ENCODE results near the gene NDUFC1.
"Not testable (repeated sequence)": the region's sequence is repeated elsewhere in the genome, so short reads cannot be mapped to it uniquely, and the experiment has no call there.

The NDUFC1 gene

DNA sequence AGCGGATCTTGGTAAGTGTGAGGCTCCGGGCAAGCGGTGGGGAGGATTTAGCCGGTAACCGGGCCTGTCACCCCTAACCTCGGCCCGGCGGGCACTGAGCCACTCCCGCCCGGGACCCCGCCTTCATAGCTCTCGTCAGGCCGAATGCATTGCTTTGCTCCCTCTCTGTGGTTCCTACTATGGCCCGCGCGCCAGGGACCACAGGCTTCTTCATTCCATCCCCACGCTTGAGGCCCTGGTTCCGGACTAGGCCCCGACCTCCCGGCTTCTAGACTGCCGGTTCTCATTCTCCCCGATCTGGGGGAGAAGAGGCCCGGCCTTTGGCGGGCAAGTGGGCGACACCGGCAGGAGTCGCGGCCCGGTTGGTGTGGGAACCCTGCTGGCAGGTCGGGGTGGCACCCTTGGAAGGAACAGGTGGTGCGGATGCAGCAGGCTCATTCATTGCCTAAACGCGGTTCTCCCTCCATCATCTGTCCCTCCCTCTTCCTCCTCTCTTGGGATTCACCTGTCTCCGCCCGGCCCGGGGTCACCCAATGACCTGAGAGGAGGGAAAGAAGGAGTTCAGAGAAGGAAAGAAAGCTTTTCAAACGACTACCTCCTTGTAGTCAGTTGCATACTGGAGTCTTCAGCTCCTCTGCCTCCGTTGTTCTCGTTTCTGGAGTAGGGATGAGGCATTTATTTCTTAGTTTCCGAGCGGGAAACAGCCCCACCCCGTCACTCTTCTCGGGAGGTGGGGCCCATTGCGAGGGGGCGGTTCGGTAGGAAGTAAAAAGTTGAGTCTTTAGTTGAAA is at the start of gene NDUFC1:
Gene NDUFC1, minus strand, starts transcription at position 657 of the 791 bp plus-strand sequence. CDS start 6,679 bp downstream, outside the sequence.
- DNase-seq = peak; percentile 69

DNA sequence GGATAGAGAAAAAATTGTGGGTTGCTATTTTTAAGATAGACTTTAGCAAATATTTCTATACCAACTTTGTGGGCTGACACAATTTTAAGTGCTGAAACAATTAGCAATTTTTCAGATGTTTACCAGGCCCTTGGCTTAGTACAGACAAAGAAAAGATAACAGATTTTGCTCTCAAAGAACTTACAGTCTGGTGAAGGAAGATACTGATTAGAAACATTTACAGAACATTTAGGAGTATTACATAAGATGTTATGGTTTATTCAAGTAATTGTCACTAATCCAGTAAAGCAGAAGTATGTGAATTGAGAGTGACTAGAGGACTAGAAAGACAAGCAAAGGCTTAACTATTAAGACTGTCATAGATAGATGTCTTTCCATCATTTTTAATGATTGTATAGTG is 35.3 kb upstream of the NDUFC1 start:
- no peak for DNase-seq

DNA sequence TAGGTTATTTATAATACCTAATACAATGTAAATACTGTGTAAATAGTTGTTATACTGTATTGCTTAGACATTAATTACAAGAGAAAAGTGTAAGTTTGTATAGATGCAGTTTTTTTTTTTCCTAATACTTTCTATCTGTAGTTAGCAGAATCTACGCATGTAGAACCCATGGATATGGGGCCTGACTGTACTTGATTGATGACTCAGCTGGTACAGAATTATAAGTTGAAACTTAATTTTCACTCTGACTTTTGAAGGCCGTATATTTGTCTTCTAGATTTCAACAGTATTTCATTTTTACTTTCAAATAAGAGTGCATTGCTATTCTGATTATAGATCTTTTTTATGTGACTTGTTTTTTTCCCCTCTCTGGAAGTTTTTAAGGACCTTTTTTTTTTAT is 30.8 kb upstream of the NDUFC1 start:
- no peak for DNase-seq

DNA sequence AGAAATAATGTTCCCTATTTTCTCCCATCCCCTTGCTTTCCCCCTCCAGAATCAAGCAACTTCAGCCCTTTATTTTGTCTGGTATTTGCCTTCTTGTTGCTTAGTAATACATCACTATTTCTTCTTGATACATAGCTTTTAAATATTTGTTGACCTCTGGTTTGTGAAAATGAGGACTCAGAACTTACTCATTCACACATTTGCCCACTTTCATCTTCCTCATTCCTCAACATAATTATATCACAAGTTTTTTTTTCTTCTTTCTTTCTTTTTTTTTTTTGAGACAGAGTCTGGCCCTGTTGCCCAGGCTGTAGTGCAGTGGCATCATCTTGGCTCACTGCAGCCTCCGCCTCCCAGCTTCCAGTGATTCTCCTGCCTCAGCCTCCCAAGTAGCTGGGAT is 28.9 kb upstream of the NDUFC1 start:
- no peak for DNase-seq

DNA sequence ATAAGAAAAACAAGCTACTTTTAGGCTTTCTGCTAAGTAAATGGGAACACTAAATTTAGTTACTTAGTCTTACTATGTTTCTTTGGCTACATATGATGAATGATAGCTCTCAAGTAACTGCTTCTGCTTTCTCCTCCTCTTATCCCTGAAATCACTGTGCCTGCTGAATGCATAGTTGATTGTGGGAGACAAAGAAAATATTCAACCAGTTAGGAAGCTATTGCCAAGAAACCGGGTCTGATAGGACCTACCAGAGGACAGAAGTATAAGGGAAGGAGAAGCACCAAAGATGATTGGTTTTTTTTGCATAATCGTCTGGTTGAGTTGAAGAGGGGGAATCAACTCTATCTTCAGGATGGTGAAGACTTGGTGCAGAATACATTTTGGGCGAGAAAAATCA is 28.0 kb upstream of the NDUFC1 start:
- DNase-seq = no peak

DNA sequence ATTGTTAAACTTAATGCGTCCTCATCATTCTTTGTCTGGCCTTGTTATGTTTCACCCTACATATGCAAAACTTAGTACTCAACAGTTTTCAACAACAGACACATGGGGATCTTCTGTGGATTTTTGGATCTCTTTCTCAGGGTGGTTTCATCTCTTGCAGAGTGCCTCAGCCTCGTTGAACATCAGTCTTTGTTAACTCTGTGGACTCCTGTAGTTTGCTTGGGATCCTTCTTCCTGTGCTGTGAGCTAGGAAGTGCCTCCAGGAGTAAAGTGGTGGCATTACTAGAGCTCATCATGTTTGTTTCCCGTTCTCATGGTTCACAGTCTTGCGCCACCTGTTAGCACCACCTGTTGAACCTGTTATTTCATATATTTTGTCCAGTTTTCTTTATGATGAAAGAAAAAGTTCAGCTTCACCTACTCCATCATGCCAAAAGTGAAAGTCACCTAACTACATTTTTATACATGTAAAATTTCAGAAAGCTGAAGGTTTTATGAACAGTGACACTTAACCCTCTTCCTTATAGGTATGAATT is 27.5 kb upstream of the NDUFC1 start:
- no peak for DNase-seq

DNA sequence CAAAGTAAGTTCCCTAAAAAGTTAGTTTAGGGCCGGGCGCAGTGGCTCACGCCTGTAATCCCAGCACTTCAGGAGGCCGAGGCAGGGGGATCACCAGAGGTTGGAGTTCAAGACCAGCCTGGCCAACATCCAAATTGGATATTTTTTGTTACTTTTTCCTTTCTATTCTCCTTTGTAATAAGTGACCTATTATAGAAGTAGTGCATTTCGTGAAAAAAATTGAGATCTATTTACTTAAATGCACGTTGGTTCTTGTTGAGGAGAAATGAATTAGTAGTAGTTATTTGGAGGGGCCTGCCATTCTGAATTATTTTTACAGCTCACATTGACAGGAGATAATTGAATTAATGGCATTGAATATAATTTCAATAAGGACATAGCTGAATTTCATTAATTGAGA is 22.3 kb upstream of the NDUFC1 start:
- DNase-seq = no peak

DNA sequence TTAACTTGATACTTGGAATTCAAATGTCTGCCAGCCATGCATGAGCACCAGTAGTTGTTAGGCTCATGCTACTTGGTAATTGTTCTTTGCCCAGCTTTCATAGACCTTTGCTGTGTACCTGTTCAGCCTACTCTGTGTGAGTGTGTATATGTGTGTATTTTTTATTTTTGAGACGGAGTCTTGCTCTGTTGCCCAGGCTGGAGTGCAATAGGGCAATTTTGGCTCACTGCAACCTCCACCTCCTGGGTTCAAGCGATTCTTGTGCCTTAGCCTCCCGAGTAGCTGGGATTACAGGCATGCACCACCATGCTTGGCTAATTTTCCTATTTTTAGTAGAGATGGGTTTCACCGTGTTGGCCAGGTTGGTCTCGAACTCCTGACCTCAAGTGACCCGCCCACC is 20.3 kb upstream of the NDUFC1 start:
- DNase-seq = not testable (repeated sequence)

DNA sequence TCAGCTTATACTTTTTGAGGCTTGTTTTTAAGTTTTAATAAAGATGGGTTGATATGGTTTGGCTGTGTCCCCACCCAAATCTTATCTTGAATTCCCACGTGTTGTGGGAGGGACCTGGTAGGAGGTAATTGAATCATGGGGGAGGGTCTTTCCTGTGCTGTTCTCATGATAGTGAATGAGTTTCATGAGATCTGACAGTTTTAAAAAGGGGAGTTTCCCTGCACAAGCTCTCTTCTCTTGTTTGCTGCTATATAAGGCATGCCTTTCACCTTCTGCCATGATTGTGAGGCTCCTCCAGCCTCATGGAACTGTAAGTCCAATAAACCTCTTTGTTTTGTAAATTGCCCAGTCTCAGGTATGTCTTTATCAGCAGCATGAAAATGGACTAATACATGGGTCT is 19.8 kb upstream of the NDUFC1 start:
- not testable (repeated sequence) for DNase-seq

DNA sequence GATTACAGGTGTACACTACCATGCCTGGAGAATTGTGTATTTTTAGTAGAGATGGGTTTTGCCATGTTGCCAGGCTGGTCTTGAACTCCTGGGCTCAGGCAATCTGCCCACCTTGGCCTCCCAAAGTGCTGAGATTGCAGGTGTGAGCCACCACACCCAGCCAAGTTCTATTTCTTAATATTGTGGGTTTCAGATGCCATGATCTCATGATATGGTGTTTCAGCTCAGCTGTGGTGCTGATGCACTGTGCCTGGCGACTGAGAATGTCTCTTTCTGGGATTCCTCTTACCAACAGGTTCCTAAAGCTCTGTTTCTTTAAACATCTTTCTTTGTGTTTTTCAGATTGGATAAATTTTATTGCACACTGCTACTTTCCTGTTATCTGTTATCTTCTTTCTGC is 17.3 kb upstream of the NDUFC1 start:
- DNase-seq = no peak

DNA sequence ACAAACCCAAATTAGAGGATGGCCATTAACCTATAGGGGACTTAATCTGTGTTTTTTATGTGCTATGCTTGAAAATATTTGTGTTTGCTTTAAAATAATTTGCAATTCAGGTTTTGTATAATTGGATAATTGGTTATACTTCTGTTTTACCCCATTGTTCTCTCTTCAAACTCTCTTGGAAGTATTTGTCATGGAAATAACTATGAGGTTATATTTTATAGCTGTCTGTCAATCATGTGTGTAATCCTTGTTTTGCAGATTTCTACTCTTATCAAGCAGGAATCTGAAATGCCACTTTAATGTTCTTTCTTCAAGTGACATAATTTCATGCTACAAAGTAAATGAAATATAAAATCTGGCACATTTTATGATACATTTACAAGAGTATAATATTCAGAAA is 15.4 kb upstream of the NDUFC1 start:
- DNase-seq = no peak

DNA sequence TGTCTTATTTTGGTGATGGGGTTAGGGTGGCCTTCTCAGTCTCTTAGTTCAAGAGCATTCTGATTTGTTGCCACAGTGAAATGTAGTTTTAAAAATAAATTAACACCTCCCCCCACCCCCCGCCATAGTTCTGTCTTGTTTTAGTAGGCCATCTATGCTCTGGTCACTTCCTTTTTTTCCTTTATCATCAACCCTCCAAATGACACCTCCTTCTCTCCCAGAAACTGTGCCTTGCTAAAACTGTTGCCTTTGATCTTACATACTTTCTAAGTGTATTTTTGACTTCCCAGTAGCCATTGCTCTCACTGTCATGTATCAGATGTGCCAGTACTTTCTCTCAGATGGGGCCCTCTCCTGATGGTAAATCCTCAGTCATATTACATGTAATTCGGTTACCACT is 14.5 kb upstream of the NDUFC1 start:
- DNase-seq = no peak

DNA sequence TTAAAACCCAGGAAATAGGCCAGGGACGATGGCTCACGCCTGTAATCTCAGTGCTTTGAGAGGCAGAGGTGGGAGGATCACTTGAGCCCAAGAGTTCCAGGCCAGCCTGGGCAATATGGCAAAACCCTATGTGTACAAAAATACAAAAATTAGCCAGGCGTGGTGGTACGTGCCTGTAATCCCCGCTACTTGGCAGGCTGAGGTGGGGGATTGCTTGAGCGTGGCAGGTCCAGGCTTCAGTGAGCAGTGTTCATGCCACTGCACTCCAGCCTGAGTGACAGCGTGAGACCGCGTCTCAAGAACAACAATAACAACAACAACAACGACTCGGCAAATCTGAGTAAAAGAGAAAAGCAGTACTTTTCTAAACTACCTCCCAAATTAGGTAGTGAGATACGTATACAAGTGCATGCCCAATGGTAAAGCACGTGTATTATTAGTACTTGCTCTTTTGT is 13.0 kb upstream of the NDUFC1 start:
- DNase-seq = no peak

DNA sequence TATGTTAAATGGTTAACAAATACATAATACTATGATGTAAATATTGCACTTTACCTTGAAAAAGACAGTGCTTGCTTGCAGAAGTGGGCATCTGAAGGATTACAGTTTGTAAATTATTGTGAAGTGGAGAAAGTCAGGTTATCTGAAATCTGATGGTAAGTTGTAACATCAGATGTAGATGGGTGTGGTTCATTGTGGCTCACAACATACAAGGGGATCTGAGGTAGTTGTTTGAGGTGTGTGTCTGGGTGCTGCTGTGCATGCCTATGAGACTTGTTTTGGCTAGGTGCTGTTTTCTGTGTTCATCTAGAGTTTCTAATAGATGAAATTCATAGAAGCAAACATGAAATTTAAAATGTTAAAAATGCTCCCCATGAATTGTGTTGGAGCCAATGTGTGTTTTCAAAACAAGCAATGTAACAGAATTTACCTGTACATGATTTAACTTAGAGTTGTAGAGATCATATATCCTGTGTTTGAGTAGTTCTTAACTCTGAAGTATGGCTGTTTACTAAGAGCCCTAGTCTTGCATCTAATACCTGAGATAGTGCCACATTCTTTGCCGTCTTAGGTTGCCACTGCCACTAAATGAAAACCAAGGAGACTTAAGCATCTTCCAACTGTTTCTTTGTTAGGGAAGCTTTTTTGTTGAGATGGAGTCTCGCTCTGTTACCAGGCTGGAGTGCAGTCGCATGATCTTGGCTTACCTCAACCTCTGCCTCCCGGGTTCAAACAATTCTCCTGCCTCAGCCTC is 11.9 kb upstream of the NDUFC1 start:
- no peak for DNase-seq

DNA sequence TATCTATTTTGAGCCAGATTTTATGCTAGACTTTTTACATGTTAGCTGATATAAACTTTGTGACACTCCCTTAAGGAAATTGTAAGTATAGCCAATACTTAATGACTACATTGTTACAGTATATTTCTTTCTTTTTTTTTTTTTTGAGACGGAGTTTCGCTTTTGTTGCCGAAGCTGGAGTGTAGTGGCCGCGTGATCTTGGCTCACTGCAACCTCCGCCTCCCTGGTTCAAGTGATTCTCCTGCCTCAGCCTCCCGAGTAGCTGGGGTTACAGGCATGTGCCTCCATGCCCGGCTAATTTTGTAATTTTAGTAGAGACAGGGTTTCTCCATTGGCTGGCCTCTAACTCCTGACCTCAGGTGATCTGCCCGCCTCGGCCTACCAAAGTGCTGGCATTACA is 11.1 kb upstream of the NDUFC1 start:
- not testable (repeated sequence) for DNase-seq

DNA sequence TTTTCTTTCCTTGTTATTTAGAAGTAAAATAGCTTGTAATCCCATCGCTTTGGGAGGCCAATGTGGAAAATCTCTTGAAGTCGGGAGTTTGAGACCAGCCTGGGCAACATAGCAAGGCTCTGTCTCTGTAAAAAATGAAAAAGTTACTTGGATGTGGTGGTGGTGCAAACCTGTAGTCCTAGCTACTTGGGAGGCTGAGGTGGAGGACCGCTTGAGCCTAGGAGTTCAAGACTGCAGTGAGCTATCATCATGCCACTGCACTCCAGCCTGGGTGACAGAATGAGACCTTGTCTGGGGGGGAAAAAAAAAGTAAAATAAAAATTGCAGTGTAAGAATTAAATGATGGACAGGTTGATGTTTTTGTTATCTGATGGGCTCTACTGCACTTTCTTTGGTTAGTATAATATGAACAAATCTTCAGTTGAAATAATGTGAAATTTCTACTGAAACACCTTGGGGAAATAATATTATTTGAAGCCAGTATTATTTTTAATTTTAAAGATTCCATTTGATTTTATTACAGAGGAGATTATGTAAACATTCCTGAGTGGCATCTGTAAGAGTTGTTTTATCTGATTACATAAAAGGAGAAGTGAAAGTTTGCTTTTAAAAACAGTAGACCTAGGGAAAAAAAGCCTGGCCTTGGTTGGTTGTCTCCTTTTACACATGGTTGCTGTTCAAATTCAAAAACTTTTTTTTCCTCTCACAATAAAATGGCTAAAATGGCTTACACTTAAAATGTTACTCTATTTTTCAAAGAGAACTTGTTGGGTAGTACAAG is 10.5 kb upstream of the NDUFC1 start:
- DNase-seq = no peak

DNA sequence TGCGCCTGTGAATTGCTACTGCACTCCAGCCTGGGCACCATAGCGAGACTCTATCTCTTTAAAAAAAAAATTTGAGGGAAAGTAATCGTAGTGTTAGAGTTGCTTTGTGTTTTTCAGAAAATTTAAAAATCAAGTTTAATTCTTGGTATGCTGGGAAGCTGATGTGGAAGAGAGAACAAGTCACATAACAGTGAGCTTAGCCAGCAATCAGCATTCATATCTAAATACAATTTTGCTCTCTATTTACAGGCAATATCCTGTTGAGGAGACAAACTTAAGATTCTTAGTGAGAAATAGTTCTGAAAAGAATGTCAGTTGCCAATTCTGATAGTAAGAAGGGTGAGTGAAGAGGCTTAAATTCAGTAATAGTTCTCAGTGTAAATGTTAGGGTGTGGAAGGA is 9.6 kb upstream of the NDUFC1 start:
- DNase-seq = no peak

DNA sequence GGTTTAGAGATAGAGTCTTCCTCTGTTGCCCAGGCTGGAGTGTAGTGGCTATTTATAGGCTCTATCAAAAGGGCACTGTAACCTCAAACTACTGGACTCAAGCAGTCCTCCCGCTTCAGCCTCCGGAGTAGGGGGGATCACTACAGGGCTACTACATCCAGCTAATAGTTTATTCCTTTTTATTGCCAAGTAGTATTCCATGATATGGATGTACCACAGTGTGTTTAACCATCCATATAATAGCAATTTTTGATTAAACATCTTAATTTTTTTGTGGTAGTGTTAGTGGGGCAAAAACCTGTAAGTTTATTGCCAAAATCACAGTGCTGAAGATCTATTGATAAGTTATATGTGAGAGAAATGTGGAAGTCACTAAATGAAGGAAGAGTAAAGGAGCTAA is 2.6 kb upstream of the NDUFC1 start:
- no peak for DNase-seq

DNA sequence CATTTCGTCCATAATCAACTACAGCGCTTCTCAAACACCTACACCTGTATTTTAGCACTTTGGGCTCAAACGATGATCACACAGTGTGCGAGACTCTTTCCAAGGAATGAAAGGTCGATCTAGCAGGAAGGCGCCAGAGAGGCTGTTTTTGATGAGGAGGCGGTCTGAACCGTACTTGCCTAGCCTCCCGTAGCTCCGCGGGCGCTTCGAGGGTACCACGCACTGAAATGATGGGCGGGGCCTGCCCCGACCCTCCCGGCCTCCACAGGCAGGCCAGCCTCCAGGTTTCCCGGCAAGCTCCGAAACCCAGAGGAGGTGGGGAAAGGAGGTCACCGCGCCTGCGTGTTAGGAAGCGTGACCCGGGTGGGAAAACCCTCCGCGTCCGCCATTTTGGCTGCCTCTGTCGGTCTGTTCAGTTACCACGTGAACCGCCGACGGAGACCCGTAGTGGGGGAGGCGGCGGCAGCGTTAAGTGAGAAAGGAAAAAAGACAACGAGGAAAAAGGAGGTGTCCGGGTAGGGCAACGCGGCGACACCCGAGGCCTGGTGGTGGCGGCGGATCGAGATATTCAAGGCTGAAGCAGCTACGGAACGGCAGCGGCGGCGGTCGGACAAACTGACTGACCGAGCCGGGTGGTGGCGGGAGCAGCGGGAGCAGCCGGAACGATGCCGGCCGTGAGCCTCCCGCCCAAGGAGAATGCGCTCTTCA is 1.0 kb downstream of the NDUFC1 start, which contains the start of gene NAA15:
Gene NAA15, plus strand, starts transcription at position 393 of the 708 bp plus-strand sequence. Its CDS starts 273 bp downstream, at position 666.
- DNase-seq = peak; percentile 99

DNA sequence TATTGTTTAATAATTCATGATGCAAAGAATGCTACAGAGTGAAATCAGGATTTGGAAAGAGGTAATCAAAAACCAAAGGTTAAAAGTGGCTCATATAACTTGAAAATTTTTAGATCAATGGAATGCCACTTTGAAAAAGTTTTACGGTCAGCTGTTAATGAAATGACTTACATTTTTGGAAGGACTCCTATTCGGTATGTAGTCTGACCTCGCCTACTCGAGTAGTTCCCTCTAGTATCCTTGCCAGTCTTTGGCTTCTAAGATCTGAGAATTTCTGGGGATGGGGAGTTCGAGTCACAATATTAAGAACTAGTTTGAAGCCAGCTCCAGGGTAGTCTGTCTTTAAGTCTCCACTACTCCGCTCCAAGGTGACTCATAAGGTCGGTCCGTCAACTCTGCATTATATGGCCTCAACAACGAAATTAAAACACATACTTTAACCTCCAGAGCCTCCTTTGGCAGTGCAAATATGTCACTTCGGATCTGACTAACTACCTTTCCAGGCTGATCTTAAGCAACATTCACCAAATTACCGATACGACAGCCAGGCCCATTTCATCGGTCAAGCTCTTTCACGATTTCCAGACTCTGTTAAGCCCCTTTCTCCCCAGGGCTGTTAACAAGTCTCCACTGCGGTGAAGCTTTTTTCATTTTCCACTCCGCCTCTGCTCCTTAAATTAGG is 1.7 kb downstream of the NDUFC1 start:
- peak; percentile 22 for DNase-seq

DNA sequence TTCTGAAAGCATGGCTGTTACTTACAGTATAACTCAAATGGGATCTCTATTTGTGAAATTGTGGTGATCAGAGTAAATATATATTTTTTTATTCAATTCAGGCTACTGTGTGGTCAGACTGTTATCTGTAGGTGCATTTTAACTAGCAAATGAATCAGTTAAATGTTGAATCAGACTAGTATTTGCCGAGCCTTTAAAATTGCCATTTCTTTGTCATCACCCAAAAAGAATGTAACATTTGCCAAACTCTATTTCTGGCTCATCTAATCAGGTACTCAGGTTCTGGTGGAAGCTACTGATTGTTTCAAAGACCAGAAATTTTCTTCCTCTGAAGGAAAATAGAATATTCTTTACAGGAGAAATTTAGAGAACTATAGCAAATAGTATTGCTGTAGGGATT is 2.7 kb downstream of the NDUFC1 start:
- DNase-seq = no peak

DNA sequence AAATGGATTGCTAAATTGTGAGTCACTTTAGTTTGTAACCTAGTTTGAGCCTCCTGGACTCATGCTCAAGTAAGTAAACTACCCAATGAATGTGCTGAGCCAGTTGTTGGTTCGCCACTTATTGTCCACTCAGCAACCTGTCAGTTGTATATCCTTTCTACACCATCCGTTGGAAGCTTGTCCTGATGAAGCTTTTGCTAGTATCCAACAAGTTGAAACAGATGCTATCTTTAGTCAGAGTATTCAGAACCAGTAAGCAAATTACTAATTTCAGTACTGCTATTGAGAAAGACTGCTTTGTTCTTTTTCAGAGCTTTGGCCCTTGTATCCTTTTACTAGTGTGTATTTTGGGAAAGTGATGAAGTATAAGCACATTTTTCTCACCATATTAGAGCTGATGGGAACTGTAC is 5.3 kb downstream of the NDUFC1 start:
- DNase-seq = no peak

Measured in stimulated activated CD4-positive, alpha-beta T cell treated with anti-CD3 and anti-CD28 coated beads, Interleukin-1b, Interleukin-23, amount 100 ng/mL, for 48 hours (primary cell).